HCT116 (cell line): Measurements from ENCODE around the gene PREX1.

ENCODE experiments used
- EZH2 ChIP-seq: fragments of 200-600 bp; sonication (generic); IDR thresholded peaks from 2 replicates; pipeline ENCODE4 v1.6.1; 2017; ENCODE audit warnings: antibody characterized with exemption, mixed run types
- EZH2phosphoT487 ChIP-seq: fragments of 200-600 bp; IDR thresholded peaks from 2 replicates; pipeline ENCODE4 v1.6.1; 2018; ENCODE audit warnings: antibody characterized with exemption, borderline replicate concordance
- JUND ChIP-seq: IDR thresholded peaks from 2 replicates; pipeline ENCODE4 v1.6.1; 2012
- POLR2A ChIP-seq: IDR thresholded peaks from 2 replicates; pipeline ENCODE4 v1.7.0; 2011; ENCODE audit warnings: borderline replicate concordance; ENCODE audit not compliant: insufficient read depth, insufficient read length; ENCODE audit errors: extremely low read depth
- POLR2AphosphoS5 ChIP-seq: IDR thresholded peaks from 2 replicates; pipeline ENCODE4 v1.6.1; 2011; ENCODE audit warnings: mild to moderate bottlenecking, low read depth, low read length, moderate library complexity
- SP1 ChIP-seq: IDR thresholded peaks from 2 replicates; pipeline ENCODE4 v1.6.1; 2012; ENCODE audit warnings: low read depth
- TF ChIP-seq, protein P1 (sequence below): IDR thresholded peaks from 2 replicates; pipeline ENCODE4 v1.6.1; 2012
- TF ChIP-seq, protein P2 (sequence below), 3 experiments: fragments of 200-600 bp in 1 of 3; sonication (generic) in 1 of 3; IDR thresholded peaks in 2 of 3; conservative IDR thresholded peaks in 1 of 3; 2 replicates each; pipeline ENCODE4 v1.5.1; 2012 to 2017; ENCODE audit warnings: low read depth in 2 of 3, low read length in 2 of 3, antibody characterized with exemption in 1 of 3, borderline replicate concordance in 1 of 3, control low read depth in 1 of 3, mild to moderate bottlenecking in 1 of 3, mixed read lengths in 1 of 3, mixed run types in 1 of 3, moderate library complexity in 1 of 3; ENCODE audit not compliant: insufficient read depth in 1 of 3

DNA sequence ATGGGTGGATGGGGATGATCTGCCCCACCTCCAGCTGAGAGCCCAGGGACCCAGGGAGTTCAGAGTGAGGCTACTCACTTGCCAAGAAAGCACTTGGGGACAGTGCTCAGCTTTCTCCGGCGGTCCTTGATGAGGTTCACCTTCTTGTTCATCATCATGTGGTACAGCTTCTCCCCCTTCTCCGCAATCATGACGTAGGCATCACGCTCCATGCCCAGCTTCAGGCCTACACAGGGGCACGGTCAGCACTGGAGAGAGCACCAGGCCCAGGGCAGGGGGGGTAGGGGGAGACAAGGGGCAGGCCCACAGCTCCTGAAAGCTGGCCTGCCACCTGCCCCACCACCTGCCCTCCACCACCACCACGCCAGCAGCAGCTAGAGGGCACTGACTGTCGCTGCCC lies 139.2 kb downstream of the PREX1 start:
- TF ChIP-seq EZH2 (no peak), POLR2AphosphoS5 (no peak), EZH2phosphoT487 (no peak), POLR2A (no peak), JUND (no peak), SP1 (no peak)
- TF ChIP-seq, protein P1, sequence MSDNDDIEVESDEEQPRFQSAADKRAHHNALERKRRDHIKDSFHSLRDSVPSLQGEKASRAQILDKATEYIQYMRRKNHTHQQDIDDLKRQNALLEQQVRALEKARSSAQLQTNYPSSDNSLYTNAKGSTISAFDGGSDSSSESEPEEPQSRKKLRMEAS: no peak
- TF ChIP-seq, protein P2, sequence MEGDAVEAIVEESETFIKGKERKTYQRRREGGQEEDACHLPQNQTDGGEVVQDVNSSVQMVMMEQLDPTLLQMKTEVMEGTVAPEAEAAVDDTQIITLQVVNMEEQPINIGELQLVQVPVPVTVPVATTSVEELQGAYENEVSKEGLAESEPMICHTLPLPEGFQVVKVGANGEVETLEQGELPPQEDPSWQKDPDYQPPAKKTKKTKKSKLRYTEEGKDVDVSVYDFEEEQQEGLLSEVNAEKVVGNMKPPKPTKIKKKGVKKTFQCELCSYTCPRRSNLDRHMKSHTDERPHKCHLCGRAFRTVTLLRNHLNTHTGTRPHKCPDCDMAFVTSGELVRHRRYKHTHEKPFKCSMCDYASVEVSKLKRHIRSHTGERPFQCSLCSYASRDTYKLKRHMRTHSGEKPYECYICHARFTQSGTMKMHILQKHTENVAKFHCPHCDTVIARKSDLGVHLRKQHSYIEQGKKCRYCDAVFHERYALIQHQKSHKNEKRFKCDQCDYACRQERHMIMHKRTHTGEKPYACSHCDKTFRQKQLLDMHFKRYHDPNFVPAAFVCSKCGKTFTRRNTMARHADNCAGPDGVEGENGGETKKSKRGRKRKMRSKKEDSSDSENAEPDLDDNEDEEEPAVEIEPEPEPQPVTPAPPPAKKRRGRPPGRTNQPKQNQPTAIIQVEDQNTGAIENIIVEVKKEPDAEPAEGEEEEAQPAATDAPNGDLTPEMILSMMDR (IDR thresholded peaks at IDR 0.05 in 2 of 3, conservative IDR thresholded peaks at IDR 0.05 in 1 of 3; ENCODE audit: borderline replicate concordance in 1 of 3, insufficient read depth in 1 of 3, low read depth in 2 of 3, low read length in 2 of 3): no peak
